Panc1 (cell line): ENCODE measurements around the gene ZNF627. TPM values are rescaled to one million over a fixed set of nuclear protein-coding genes. Genes with fewer than 3 reads are reported as not detected.

Experiments
- ATAC-seq: fragments of 200-7000 bp; cut with Tn5 transposase; 2 replicates; pipeline ENCODE4 v1.9.1; 2020; ENCODE audit warnings: mild to moderate bottlenecking, moderate library complexity
- BruUV-seq: library from RNA; stranded (reverse); fragments of 400-500 nt; replicated peaks from 2 replicates; lab custom pipeline; 2021; lab: Mats Ljungman, UMichigan
- CTCF ChIA-PET: fragments of 300-600 bp; sonication (Branson Sonifier 250); formaldehyde crosslinking; loops from one replicate; lab custom pipeline; 2022; ENCODE audit warnings: antibody characterized with exemption; lab: Charles Lee
- POLR2A ChIA-PET: fragments of 300-600 bp; sonication (Branson Sonifier 250); formaldehyde crosslinking; loops from one replicate; lab custom pipeline; 2022; ENCODE audit warnings: antibody characterized with exemption; lab: Charles Lee
- DNase-seq: peaks from one replicate; pipeline ENCODE4 v3.0.0-alpha.2; 2010; ENCODE audit warnings: low read depth, low spot score
- H3K27ac ChIP-seq: 2 replicates; pipeline ENCODE4 v1.5.1; 2011; ENCODE audit warnings: mild to moderate bottlenecking, low read length, inconsistent platforms
- H3K27me3 ChIP-seq: fragments of 200-500 bp; sonication (Bioruptor generic); 2 replicates; pipeline ENCODE4 v1.6.0; 2014; ENCODE audit warnings: low read length, inconsistent platforms; ENCODE audit not compliant: control insufficient read depth, insufficient read depth
- H3K36me3 ChIP-seq: fragments of 200-500 bp; sonication (Bioruptor generic); 2 replicates; pipeline ENCODE4 v1.5.1; 2014; ENCODE audit warnings: inconsistent platforms, mild to moderate bottlenecking, low read length, moderate library complexity; ENCODE audit not compliant: control insufficient read depth, insufficient read depth
- H3K4me1 ChIP-seq: 2 replicates; pipeline ENCODE4 v1.5.1; 2011; ENCODE audit warnings: inconsistent platforms, mild to moderate bottlenecking, low read length, moderate library complexity; ENCODE audit not compliant: control insufficient read depth, insufficient read depth
- H3K4me3 ChIP-seq, 2 experiments: 2 replicates each; pipeline ENCODE4 v1.5.1; 2011 to 2012; ENCODE audit warnings: low read depth in 2 of 2, low read length in 2 of 2, mild to moderate bottlenecking in 2 of 2, inconsistent platforms in 1 of 2, moderate library complexity in 1 of 2
- H3K9me3 ChIP-seq: fragments of 200-500 bp; sonication (Bioruptor generic); 2 replicates; pipeline ENCODE4 v1.5.1; 2014; ENCODE audit warnings: low read depth, mild to moderate bottlenecking, inconsistent platforms, low read length, moderate library complexity; ENCODE audit not compliant: control insufficient read depth, insufficient read depth
- POLR2AphosphoS5 ChIP-seq: IDR thresholded peaks from 2 replicates; pipeline ENCODE4 v1.6.1; 2012; ENCODE audit warnings: mild to moderate bottlenecking, low read depth, low read length, moderate library complexity
- SIN3A ChIP-seq: IDR thresholded peaks from 2 replicates; pipeline ENCODE4 v1.6.1; 2012; ENCODE audit warnings: low read depth, mild to moderate bottlenecking, low read length, moderate library complexity, borderline replicate concordance; ENCODE audit not compliant: insufficient read depth
- TCF7L2 ChIP-seq: IDR thresholded peaks from 2 replicates; pipeline ENCODE4 v1.6.1; 2011; ENCODE audit warnings: mild to moderate bottlenecking, low read depth, low read length, inconsistent platforms
- in situ Hi-C: cut with HindIII; loops from 2 replicates; pipeline ENCODE4 v1.10.0; 2016; ENCODE audit warnings: low sequenced_read_pairs, low pct_unique_long_range_greater_than_20kb
- intact Hi-C: fragments of 100-400 bp; cut with micrococcal nuclease; formaldehyde crosslinking; loops from one replicate; pipeline ENCODE4 v1.10.0; 2022; ENCODE audit not compliant: unreplicated experiment
- total RNA-seq: library from RNA; stranded (reverse); gene quantifications from one replicate; pipeline ENCODE4 v1.2.1, GENCODE V29; 2021; ENCODE audit not compliant: unreplicated experiment
- TF ChIP-seq, protein P1 (sequence below), 2 experiments: IDR thresholded peaks; 2 replicates each; pipeline ENCODE4 v1.6.1; 2011 to 2012; ENCODE audit warnings: low read depth in 2 of 2, control low read depth in 1 of 2, low read length in 1 of 2, mild to moderate bottlenecking in 1 of 2, moderate library complexity in 1 of 2; ENCODE audit not compliant: insufficient read depth in 1 of 2
- TF ChIP-seq, protein P2 (sequence below): fragments of 450-650 bp; IDR thresholded peaks from 2 replicates; pipeline ENCODE4 v1.5.1; 2017; ENCODE audit warnings: mild to moderate bottlenecking

Gene ZNF627
- total RNA-seq, 1 experiment from 2014 or later, result 10.7 TPM

DNA sequence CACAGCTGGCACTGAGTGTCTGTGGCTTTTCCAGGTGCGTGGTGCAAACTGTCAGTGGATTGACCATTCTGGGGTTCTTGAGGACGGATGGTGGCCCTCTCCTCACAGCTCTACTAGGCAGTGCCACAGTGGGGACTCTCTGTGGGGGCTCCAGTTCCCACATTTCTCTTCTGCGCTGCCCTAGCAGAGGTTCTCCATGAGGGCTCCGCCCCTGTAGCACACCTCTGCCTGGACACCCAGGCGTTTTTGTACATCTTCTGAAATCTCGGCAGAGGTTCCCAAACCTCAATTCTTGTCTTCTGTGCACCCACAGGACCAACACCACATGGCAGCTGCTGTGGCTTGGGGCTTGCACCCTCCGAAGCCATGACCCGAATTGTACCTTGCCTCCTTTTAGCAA, 9.2 kb downstream of the ZNF627 start:
- Histone ChIP-seq H3K27ac (no peak overlapping the region), H3K9me3 (peaks cover 12% of the 10 kb centered on the region; the same call in 1 of the 2 replicates), H3K36me3 (no peaks in the 10 kb centered on the region), H3K4me3 (no peak overlapping the region), H3K27me3 (no peaks in the 10 kb centered on the region), H3K4me1 (no peaks in the 10 kb centered on the region)
- no peak for DNase-seq
- in situ Hi-C loops, result no loop called here
- ATAC-seq, result no peak
- BruUV-seq, result no TSS peak
- ChIA-PET CTCF (no interaction called here), POLR2A (no interaction called here)
- TF ChIP-seq TCF7L2, result no peak
- TF ChIP-seq POLR2AphosphoS5, result no peak
- TF ChIP-seq SIN3A, result no peak
- TF ChIP-seq, protein P1, sequence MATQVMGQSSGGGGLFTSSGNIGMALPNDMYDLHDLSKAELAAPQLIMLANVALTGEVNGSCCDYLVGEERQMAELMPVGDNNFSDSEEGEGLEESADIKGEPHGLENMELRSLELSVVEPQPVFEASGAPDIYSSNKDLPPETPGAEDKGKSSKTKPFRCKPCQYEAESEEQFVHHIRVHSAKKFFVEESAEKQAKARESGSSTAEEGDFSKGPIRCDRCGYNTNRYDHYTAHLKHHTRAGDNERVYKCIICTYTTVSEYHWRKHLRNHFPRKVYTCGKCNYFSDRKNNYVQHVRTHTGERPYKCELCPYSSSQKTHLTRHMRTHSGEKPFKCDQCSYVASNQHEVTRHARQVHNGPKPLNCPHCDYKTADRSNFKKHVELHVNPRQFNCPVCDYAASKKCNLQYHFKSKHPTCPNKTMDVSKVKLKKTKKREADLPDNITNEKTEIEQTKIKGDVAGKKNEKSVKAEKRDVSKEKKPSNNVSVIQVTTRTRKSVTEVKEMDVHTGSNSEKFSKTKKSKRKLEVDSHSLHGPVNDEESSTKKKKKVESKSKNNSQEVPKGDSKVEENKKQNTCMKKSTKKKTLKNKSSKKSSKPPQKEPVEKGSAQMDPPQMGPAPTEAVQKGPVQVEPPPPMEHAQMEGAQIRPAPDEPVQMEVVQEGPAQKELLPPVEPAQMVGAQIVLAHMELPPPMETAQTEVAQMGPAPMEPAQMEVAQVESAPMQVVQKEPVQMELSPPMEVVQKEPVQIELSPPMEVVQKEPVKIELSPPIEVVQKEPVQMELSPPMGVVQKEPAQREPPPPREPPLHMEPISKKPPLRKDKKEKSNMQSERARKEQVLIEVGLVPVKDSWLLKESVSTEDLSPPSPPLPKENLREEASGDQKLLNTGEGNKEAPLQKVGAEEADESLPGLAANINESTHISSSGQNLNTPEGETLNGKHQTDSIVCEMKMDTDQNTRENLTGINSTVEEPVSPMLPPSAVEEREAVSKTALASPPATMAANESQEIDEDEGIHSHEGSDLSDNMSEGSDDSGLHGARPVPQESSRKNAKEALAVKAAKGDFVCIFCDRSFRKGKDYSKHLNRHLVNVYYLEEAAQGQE (IDR thresholded peaks at IDR 0.05; ENCODE audit: insufficient read depth in 1 of 2, low read depth in 2 of 2, low read length in 1 of 2), result no peak
- TF ChIP-seq, protein P2, sequence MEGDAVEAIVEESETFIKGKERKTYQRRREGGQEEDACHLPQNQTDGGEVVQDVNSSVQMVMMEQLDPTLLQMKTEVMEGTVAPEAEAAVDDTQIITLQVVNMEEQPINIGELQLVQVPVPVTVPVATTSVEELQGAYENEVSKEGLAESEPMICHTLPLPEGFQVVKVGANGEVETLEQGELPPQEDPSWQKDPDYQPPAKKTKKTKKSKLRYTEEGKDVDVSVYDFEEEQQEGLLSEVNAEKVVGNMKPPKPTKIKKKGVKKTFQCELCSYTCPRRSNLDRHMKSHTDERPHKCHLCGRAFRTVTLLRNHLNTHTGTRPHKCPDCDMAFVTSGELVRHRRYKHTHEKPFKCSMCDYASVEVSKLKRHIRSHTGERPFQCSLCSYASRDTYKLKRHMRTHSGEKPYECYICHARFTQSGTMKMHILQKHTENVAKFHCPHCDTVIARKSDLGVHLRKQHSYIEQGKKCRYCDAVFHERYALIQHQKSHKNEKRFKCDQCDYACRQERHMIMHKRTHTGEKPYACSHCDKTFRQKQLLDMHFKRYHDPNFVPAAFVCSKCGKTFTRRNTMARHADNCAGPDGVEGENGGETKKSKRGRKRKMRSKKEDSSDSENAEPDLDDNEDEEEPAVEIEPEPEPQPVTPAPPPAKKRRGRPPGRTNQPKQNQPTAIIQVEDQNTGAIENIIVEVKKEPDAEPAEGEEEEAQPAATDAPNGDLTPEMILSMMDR, result no peak
- intact Hi-C loops, result no loop called here

DNA sequence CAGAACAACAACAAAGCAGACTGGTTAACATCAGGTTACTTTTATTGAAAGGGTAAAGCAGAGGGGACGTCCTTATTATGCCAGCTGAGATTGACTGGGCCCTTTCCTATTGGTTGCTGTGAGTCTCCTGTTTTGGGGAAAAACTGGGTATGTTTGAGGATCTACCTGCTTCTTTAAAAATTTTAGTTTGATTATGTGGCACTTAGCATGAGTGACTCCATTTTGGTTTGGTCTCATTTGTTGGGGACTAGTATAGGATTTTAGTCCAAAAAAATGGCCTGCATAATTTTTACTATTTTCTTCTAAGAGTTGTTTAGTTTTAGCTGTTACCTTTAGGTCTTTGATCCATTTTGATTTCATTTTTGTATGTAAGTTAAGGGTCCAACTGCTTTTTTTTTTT, 14.4 kb downstream of the ZNF627 start:
- no TSS peak for BruUV-seq
- ChIA-PET POLR2A (interaction anchor here (0.7 kb wide), 1 partner anchor 17 kb away, joined by 4 read pairs; no protein-coding TSS in a partner anchor), CTCF (no interaction called here)
- intact Hi-C loops, result no loop called here
- H3K4me3 ChIP-seq, result no peak overlapping the region
- TF ChIP-seq, protein P2, result no peak
- TF ChIP-seq, protein P1 (IDR thresholded peaks at IDR 0.05; ENCODE audit: insufficient read depth in 1 of 2, low read depth in 2 of 2, low read length in 1 of 2), result no peak
- TF ChIP-seq SIN3A (no peak), TCF7L2 (no peak), POLR2AphosphoS5 (no peak)
- no peaks in the 10 kb centered on the region for H3K4me1 ChIP-seq
- H3K9me3 ChIP-seq, result peaks cover 24% of the 10 kb centered on the region; the same call in 1 of the 2 replicates
- peaks cover 2% of the 10 kb centered on the region; the same call in 1 of the 2 replicates for H3K36me3 ChIP-seq
- H3K27ac ChIP-seq, result no peak overlapping the region
- in situ Hi-C loops, result no loop called here
- ATAC-seq (no peak), DNase-seq (no peak)
- no peaks in the 10 kb centered on the region for H3K27me3 ChIP-seq
